Epidermal melanocyte (primary cell): Measurements from ENCODE around the gene DHH.

Source experiments
- DNase-seq: peaks from one replicate; pipeline ENCODE4 v3.0.0; 2011; ENCODE audit warnings: low spot score; ENCODE audit not compliant: insufficient read length

The DHH gene

DNA sequence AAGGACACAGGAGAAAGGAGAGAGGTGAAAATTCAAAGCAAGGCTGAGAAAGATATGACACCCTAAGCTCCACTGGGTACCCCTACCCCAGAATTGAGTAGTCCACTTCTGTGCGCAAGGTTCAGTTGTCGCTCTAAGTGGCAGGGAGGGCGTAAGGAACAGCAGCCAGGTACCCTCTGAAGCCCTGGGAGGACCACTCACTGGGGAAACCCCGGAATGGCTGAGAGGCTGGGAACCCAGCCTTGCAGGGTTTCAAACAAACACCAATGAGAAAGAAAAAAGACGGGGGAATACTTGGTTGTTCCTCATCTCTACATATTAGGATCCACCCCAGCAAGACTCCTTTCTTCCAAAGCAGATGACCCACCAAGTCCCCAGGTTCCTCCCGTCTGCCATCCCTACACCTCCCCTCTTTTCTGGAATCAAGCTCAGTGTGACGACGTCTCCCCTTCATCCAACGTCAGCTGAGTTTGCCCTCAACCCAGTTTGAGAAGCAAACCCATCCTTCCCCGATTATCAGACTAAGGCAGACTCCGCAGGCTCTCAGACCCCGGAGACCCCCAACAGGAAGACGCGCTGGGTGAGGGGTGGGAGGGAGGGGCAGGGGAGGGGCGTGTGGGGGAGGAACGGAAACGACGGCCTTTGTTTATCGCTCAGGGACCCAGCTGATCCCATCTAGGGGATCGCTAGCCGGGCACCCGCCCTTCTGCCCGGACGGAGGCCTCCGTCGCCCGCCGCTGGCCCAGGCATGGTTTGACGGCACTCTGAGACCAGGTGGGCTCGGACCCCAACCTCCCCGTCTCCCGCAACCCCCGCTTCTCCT lies 15.3 kb upstream of the DHH start:
- no peak for DNase-seq

DNA sequence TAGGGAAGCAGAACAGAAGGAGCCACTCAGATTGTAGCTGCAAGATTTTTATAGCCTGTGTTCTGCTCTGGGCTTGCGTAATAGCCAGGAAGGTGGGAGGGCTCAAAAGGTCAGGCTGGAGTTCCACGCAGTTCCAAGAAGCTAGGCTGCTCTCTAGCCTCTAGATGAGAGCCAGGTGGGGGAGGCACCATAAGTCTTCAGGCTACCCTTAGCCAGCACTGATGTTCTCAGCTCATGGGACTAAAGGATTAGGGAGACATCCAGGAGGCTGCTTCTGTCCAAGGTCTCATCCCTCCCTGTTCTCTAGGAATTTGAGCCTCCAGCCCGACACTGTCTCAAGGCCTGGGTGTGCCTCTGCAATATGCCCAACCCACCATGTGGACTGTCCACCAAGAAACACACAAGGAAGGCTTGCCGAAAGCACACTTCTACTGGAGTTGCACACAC lies 14.4 kb upstream of the DHH start:
- no peak for DNase-seq

- DNase-seq = no peak
Observed at GRCh38 chr12:49105504-49106084, 11.0 kb upstream of the DHH start.

DNA sequence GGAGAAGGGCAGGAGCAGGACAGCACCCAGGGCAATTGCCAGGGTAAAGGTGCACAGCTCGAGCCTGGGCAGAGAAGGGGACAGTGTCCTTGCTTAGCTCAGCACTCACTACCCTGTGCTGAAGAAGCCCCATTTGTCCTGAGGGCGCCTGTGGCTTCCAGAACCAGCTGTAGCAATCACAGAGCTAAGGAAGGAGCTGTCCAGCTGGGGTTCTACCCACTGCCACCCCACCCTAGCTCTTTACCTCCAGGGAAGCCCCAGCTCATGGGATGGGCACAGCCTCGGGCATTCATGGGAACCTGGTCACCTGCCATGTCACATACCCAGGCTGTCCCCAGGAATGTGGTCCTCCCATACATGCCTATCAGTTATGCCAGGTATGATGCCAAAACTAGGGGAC lies 10.2 kb upstream of the DHH start:
- no peak for DNase-seq

DNA sequence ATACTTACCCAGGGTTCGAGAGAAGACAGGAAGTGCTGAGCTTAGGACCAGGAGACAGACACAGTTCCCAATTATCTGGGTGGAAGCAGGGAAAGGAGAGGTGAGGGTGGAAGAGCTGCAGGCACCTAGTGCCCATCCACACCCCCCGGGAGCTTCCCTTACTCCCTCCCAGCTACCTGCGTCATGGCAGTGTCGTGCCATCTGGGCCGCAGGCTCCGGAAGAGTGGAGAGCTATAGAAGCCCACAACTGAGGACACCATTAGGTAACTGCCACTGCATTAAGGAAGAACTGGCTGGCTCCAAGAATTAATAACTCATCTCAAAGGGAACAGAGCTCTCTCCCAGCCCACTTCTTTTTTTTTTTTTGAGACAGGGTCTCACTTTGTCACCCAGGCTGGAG lies 5.8 kb upstream of the DHH start:
- no peak for DNase-seq

- DNase-seq = no peak
Observed at GRCh38 chr12:49098703-49099102, 4.1 kb upstream of the DHH start.

- peak; percentile 55 for DNase-seq
Observed at GRCh38 chr12:49098035-49098451, 3.4 kb upstream of the DHH start.

- no peak for DNase-seq
Observed at GRCh38 chr12:49097381-49097780, 2.8 kb upstream of the DHH start.

GRCh38 chr12:49094975-49095365 lies 369 bp upstream of the DHH start:
- DNase-seq = no peak

DNA sequence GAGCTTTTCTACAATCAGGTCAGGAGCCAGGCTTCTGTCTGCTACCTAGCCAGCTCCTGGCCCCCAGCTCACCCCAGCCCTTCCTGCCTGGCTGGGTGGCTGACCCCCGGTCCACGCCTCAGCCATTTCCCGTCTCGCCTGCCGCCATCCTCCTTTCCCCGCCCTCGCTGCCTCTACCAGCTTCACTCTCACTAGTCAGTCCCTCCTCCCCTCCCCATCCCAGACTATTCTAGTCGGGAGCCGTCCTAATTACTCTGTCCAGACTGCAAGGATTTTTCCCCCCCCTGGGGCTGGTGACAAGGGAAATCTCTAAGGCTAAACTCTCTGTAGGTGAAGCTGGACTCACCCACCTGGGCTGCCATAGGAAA lies 825 bp downstream of the DHH start:
- DNase-seq = no peak

GRCh38 chr12:49092816-49093406 lies 1.7 kb downstream of the DHH start:
- DNase-seq = no peak

DNA sequence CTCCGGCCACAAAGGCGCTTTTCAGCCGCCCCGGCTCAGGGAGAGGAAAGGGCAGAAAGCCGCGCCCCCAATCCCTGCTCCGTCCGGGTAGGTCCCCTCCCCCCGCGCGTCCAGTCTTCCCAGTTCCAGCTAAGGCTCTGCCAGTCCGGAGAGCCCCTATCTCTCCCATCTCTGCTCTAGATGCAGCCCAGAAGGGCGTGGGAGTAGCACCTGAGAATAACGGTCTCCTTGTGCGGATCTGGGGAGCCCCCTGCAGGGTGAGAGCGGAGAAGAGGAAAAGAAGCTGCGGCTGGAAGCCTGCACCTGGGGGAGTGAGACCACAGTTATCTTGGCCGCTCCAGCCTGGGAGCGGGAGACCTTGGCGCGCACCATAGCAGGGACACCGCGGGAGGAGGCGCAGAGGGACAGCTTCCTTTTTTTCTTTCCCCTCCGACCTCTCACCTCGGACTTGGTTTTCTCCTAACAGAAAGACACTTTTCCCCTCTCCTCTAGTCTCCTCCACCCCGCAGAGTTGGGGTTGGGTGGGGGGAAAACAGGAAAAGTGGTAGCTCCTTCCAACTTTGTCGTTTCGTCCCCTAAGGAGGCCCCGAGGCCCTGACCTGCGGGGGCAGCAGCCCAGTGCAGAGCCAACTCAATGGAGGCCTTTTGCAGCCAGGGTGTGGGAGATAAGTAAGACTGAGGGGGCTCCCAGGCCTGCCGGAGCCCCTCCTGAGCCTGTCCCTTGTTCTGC lies 2.4 kb downstream of the DHH start:
- DNase-seq = peak; percentile 70

GRCh38 chr12:49091836-49092085 lies 2.8 kb downstream of the DHH start:
- DNase-seq = no peak

GRCh38 chr12:49091056-49091835 lies 3.4 kb downstream of the DHH start:
- no peak for DNase-seq

DNA sequence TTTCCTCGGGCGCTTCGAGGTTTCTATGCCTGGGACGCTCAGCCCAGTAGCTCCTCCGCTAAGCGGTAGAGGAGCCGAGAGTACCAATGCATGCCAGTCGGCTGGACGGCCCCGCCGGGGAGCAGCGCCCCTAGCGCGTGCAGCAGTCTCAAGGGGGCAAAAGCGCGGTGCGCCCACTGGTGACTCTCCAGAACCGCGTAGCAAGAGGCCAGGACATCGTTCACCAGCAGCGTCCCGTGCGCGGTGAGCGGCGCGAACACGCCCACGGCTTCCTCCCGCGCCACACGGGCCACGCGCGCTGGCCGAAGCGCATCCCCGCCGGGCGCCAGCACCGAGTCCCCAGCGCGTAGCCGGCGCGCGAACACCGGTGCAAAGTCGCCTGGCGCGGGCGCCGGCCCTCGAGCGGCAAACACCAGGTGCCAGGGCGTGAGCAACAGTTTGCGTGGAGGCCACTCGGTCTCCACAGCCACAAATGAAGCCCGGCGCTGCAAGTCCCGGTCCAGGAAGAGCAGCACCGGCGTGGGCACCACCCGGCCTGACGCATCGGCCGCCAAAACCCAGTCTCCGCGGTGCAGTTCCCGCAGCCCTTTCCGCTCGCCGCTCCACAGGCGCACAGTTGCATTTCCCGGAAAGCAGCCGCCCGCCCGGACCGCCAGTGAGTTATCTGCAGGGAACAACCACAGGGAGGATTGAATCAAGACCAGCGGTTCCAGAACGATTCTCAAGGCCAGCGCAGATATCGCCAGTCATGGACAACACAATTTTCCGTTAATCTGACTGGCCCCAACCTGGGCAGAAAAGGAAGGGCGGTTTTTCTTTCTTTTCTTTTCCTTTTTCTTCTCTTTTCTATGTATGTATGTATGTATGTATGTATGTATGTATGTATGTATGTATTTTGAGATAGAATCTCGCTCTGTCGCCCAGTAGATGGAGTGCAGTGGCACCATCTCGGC lies 4.5 kb downstream of the DHH start:
- no peak for DNase-seq

GRCh38 chr12:49088932-49089330 lies 5.7 kb downstream of the DHH start:
- no peak for DNase-seq

- peak; percentile 90 for DNase-seq
Observed at GRCh38 chr12:49088150-49088931, 6.3 kb downstream of the DHH start.

DNA sequence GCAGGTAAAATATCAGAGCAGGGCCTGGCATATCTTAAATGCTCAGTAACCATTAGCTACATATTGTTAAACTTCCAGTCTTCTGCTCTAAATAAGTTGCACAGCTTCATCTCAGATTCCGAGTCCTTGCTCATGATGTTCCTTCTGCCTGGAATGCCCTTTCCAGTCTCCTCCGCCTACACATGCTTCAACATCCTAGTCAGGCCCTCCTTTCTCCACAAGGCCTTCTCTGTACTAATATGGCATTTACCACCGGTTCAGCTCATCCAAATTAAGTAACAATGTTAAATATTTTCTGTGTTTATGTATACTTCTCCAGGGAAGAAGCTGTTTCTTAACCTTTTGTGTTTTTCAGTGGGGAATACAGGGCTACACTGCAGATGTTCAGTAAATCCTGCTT lies 8.5 kb downstream of the DHH start:
- DNase-seq = no peak

GRCh38 chr12:49084438-49084837 lies 10.2 kb downstream of the DHH start:
- DNase-seq = no peak

DNA sequence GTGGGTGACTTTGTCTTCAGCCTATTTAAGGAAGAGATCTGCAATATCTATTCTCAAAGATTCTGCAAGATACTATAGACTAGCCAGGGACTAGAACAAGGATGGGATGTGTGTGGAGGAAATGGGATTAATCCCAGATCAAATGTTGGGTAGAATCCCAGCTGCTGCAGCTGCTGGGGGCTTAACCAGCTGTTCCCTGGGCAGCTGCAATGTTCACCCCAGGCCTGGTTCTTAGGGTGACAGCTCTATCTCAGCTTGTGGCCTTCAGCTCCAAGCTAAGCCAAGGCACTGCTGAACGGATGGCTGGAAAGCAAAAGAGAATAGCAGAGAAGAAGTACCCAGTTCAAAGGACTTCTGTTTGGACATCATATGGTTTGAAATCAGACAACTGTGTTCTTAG lies 14.8 kb downstream of the DHH start:
- no peak for DNase-seq
